Thyroid gland (tissue), 4 donors: Measurements from ENCODE around the gene PNPLA6.

Source experiments
- POLR2A ChIP-seq, 2 donors: fragments of 450-650 bp; IDR thresholded peaks; one replicate each; pipeline ENCODE4 v1.6.1; 2017; ENCODE audit warnings: antibody characterized with exemption in 2 of 2, mild to moderate bottlenecking in 2 of 2, moderate library complexity in 1 of 2
- TF ChIP-seq, protein P1 (sequence below), 6 experiments: fragments of 200-600 bp in 3 of 6; fragments of 450-650 bp in 3 of 6; sonication (generic) in 3 of 6; IDR thresholded peaks; one replicate each; pipeline ENCODE4 v1.5.1; 2016 to 2019; ENCODE audit warnings: antibody characterized with exemption in 6 of 6, mild to moderate bottlenecking in 2 of 6, inconsistent platforms in 1 of 6, moderate library complexity in 1 of 6

DNA sequence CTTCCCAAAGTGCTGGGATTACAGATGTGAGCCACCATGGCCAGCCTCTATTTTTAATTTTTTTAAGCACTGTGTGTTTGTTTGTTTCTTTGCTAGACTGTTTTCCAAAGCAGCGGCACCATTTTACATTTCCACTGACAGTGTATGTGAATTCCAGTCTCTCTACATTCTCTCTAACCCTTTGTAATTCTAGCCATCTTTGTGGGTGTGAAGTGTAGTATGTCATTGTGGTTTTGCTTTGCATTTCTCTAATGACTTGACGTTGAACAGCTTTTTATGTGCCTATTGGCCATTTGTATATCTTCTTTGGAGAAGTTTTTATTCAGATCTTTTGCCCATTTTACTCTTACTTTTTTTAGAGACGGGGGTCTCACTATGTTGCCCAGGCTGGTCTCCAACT, 11.6 kb downstream of the PNPLA6 start:
- TF ChIP-seq, protein P1, sequence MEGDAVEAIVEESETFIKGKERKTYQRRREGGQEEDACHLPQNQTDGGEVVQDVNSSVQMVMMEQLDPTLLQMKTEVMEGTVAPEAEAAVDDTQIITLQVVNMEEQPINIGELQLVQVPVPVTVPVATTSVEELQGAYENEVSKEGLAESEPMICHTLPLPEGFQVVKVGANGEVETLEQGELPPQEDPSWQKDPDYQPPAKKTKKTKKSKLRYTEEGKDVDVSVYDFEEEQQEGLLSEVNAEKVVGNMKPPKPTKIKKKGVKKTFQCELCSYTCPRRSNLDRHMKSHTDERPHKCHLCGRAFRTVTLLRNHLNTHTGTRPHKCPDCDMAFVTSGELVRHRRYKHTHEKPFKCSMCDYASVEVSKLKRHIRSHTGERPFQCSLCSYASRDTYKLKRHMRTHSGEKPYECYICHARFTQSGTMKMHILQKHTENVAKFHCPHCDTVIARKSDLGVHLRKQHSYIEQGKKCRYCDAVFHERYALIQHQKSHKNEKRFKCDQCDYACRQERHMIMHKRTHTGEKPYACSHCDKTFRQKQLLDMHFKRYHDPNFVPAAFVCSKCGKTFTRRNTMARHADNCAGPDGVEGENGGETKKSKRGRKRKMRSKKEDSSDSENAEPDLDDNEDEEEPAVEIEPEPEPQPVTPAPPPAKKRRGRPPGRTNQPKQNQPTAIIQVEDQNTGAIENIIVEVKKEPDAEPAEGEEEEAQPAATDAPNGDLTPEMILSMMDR (IDR thresholded peaks at IDR 0.05) = no peak
- TF ChIP-seq POLR2A (IDR thresholded peaks at IDR 0.05) = no peak
